Endometrium (tissue), 2 donors: ENCODE data around the gene TBKBP1.

Source experiments
- FAIRE-seq: peaks from 2 replicates; lab custom pipeline; 2012; peaks lifted over from hg19 to GRCh38; lab: Jason Lieb, UNC
- donor health status: control.
- donor health status: control.

The TBKBP1 gene

DNA sequence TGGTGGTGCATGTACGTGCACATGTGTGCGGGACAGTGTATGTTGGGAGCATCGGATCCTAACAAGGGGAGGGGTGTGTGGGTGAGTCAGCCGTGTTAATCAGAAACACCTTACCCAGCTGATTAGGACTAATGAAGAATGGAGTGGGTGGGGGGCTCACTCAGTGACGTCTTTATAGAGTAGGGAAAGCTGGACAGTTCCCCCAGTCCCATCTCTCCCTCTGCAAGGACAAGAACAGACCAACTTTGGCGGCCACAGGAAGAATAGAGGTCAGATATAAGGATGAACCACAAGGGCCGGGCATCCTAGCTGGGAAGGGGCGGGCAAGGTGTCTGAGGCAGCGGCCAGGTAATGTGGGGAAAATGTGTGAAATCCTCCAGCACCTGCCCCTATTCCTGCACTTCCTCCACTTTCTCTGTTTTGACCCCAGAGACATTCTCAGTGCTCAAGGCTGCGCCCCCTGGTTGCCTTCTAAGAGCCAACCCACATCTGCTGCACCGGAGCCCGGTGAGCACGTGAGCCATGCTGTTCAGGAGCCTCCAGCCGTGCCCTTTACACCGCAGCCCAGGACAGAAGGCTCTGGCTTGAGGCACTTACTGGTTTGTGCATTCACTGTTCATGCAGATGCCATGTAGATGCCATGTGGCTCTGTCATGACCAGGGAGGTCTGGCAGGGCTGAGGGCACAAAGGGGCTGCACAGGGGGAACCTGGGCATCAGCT is 20.2 kb downstream of the TBKBP1 start:
- FAIRE-seq, result no peak

DNA sequence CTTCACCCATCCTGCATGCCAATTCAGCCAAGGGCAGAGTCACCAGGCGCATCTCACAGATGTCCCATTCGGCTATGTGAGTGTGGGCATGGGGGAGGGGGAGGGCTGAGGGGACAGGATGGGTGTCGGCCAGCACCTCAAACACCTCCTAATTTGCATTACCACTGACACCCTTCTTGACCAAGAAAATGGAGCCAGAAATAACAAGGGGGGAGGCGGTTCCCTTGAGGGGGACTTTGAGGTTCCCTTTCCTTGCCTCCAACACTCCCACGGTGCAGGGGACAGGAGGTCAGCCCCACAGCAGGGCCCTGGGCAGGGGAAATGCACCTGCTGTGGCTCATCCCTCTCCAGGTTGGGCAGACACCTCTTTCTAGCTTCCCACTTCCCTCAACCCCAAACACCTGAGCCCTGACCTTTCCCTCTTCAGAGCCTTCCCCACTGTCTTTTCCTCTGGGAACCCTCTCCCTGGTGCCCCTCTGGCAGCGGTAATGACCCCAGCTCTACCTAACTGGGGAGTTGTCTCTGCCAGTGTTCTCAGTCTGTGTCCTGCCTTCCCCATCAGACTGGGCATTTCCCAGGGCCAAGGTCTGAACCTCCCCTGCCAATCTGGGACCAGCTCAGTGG is 20.9 kb downstream of the TBKBP1 start:
- FAIRE-seq, result no peak

DNA sequence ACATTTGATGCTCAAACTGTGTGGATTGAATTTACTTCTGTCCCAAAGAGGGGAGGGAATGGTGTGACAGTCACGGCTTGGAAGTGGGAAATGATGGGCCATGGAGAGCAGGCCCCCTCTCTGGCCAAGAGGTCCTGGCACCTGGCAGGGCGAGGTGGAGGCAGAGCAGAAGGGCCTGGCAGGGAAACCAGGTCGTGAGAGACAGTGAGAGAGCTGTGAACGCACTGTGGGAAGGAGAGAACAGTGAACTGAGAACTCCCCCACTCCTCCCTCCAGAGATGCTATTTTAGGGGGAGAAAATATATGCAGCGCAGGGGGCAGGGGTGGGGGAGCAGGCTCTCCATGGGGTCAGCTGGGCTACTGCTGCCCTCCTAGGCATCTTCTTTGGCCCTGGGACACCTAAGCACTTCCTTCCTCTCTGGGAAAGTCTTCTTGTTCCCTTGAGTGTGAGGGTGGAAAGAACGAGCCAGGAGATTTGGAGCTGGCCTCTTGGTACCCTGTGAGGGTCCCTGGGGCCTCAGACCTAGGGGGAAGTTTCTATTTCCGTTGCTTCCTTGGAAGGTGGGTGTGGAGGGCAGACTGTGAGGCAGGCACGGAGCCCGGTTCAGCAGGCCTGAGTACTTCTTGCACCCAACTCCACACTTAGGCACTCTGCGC is 21.8 kb downstream of the TBKBP1 start:
- FAIRE-seq, result no peak

DNA sequence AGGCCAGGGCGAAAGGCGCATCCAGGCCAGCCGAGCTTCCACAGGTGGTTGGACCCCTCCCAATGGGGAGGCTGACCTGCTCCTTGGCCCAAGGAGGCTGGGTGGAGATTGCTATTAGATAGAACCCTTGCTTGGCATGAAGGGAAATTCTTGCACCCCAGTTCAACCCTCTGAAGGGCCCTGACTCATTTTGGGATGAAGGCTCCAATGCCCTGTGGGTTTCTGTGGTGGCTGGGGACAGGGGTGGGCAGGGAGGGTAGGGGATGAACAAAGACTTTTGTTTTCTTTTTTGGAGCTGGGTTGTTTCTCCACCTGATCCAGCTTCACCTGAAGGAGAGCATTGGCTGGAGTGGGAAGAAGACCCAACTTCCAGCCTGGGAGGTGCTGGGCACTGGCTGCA is 22.4 kb downstream of the TBKBP1 start:
- no peak for FAIRE-seq

DNA sequence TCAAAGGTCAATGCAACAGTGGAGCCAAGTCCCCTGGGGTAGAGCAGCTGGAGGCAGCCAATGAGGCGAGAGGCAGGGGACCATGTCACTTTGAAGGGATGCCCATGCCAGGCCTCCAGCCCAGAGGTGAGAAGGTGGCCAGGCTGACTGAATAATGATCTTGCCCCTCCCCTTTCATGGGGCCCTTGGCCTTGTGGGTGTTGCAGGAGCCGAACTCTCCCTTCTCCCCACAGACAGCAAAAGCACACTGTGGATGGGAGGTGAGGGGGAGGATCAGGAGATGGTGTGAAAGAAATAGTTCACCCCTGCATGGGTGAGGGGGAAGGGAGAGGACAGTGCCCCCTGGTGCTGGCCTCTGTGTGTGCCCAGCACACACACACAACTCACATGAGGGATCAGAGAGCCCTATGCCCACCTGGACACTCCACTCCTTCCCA is 23.3 kb downstream of the TBKBP1 start:
- FAIRE-seq, result no peak

DNA sequence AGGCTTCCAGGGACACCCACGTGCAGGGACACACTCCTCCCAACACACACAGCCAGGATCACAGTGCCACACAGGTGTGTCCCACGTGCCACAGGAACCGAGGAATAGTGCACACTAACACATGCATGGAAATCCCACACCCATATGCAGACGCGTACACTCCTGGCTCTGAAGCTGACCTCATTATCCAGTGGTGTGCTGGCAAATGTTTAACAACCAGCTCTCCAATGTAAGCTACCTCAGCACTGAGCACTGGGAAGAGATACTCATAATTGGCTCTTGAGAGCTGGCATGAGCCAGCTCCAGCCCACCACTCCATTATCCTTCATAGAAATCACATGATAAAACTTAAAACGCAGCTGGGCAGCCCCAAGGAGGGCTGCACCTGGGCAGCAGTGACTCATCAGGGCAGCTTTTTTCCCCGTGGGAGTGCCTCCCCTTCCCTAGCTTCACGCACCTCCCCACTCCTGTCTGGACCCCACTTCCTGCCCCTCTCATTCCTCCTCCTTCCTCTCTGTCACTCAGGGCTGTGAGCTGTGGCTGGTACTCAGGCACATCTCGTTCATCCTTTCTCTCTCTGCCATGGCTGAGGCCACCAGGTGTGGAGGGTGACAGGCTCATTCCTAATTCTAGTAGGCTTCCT is 24.1 kb downstream of the TBKBP1 start:
- no peak for FAIRE-seq

DNA sequence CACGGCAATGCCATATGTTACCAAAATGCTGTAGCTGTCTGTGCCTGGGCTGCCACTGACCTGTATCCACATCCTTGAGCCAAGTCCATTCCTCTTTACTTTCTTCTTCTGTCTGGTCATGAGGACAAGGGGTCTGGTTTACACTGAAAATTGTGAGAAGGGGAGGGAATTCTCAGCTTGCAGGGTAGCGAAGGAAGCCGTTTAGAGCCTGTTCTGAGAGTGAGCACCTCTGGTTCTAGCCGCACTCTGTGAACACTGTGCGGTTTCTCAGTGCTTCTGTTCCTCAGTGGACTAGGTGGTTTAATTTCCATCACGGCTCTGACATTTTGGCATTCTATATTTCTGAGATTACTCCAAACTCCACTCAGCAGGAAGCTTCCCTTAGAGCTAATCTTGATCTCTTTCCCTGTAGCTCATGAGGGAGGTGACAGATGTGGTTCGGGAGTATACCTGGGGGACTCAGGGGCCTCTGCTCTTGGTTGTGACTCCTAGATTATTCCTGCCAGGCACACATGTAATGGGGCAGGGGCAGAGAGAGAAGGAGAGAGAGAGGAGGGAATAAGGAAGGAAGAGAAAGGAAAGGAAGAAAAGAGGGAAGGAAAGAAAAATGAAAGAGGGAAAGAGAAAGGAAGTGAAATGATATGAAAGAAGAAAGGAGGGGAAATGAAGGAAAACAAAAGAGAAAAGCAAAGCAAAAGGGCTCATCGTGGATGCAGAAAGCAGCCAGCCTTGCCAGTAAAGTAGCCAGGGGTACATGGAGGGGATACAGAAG is 24.9 kb downstream of the TBKBP1 start:
- no peak for FAIRE-seq

DNA sequence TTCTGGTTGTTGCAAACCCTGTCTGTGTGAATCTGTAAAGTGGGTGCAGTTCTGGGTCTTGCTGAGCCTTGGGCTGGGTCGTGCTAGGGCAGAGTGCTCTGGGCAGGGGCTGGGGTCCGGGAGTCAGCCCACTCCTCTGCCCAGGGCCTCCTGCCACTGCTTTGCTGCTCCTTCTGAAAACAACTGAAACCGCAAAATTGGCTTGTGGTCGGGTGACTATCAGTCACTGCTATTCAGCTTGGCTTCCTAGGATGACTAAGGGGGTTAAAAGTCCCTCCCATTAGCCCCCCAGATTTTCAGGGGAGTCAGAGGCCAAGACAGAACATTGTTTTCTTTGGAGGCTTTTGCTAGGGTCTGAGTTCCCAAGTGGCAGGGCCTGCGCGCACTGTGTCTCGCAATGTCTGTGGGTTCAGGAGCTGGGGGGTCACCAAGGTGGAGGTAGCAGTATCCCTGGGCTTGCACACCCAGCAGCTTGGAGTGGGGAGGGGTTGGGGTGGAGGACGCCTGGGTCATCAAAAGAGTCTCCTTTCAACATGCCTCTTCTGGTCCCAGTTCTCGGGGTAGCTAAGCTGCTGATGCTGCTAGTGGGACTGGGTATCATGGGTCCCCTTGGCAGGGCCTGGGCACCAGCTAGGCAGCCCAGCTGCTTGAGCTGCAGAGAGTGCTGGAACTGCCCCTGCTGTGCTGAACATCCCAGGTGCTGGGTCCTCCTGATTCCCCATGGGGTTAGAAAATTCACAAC is 25.6 kb downstream of the TBKBP1 start:
- no peak for FAIRE-seq

DNA sequence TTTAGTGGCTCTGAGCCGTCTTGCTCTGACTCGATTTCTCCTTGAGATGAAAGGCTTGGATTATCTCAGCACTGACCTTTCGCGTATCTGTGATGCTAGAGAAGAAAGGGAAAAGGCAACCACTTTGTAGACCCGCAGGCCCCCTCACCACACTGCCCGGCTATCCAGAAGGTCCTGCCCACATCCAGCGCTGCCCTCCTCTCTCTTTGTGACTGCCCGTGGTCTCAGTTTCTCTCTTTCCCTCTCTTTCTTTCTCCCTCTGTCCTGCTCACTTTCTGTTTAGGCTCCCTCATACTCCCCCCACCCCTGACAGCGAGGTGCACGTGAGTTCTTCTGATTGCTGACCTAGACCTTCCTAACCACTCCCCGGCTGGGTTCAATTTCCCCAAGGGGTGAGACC is 26.2 kb downstream of the TBKBP1 start:
- FAIRE-seq, result no peak

DNA sequence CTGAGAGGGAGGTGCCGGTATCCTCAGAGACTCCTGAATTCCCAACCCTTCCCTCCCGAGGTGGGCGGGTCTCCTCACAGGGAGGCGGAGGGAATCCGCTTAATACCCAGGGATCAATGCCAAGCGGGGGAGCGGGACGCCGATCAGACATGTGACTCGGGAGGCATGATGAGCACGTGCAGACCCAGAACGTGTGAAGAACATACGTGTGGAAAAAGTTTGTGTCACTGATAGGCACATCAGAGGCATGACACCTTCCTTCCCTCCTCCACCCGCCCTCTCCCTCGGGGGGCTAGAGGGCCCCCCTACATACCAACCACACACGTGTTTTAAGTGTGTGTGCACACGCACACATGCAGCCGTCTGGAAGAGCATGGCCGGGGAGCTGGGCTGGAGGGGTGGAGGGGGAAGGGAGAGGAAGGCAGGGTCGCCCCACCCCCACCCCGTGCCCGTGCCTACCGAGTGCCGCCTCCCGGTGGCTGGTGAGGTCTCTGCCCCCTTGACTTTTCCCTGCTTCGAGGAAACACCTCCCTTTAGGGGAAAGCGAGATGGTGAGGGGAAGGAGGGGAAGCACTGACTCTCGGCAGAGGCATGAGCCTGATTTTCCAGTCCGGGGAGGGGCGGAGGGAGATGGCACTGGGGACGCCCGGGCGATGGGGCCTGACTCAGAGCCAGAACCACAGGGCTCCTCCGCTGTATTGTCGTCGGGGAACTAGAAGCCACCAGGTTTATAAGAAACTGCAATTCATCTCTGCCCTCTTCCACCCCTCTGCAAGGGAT is 27.0 kb downstream of the TBKBP1 start:
- FAIRE-seq, result no peak

DNA sequence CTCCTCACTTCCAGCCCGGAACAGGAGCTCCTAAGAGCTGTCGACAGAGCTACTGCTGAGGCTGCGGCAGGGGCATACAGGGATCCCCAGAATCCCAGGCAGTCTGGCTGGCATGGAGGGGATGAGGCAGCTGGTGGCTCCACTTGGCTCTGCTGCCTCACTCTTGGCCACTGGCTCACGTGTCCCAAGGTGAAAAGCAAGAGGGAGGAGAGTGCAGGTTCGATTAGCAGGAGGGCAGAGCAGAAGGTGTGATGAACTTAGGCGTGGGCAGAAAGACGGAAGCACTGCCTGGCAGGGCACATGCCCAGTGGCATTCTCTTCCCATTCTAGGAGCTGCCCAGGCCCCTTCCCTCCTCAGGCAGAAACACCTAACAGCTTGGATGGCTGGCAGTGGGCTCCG is 27.8 kb downstream of the TBKBP1 start:
- no peak for FAIRE-seq

DNA sequence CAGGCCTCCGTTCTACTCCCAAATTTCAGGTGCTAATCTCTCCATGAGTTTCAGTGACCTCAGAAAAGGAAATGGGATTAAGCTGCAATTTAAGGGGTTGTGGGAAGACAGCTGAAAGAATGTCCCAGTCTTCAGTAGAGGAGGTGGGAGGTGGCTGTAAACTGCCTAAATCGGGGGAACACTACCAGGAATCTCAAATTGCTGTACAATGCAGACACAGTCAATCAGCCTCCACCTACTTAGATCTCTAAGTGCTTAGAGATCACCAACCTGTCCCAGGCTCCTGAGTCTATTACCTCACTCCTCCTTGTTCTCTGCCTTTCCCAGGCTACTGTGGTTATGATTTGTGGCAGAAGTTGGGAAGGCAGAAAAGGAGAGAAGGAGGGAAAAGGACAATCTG is 30.7 kb downstream of the TBKBP1 start:
- FAIRE-seq, result no peak

DNA sequence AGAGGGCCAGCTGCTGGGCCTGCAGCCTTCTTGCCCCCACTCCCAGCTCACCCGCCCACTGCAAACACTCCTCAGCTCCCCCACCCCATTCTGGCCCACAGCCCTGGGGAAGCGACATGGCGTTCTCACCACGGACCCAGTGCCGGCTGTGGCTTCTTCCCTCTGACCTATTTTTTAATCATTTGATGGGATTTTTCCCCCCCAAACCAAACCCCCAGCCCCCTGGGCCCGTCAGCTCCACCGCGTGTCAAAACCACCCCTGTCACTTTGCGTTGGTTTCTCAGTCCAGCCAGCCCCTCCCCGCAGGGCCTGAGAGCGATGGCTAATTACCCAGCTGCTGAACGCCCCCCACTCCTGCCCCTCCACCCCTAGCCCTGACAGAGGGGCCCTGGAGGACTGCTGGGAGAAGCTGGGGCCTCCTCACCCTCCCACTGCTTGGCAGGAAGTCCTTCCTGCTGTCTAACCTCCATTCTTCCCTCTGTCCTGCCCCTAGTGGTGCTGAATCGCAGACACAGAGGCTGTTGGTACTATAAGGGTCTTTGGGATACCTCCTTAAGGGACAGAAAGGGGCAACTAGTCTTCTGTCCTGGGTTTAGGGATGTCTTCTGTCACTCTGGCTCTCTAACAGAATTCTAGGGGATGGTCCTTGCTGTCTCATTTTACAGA is 31.6 kb downstream of the TBKBP1 start:
- no peak for FAIRE-seq

DNA sequence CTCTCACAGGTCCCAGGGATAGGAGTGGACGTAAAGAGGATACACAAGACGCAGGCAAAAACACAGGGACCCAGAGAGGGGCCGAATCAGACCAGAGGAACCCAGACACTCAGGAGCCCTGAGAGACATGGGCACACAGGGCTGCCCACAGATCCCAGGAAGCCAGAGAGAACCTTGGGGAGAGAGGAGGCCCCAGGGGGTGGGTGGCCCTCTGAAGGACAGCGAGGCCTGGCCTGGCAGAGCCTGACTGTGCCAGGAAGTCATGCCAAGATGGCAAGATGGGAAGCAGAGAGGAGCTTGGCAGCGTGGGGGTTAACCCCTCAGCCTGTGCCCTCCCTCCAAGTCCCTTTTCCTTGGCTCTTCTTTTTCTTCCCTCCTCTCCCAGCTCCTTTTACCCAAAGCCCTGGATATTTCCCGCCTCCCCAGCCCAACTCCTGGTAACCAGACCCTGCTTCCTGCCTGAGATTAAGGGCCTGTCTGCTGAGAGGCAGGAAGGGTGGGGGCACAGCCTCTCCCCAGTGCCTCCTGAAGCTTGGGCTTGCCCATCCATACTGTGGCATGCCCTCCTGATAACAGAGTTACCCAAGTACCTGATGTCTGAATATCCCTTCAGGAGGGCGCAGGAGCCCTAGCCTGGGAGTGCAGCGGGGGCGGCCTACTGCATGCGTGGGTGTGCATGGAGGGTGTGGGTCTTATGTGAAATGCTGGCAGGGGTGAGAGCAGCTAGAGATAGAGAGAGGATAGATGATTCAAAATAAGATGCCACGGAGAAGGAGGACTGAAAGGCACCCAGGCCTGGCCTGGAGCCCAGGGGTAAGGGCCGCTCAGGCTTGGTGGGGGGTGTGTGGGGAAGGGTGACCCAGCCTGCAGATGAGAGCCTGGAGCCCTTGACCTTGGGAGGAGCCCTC is 33.1 kb downstream of the TBKBP1 start:
- FAIRE-seq, result no peak

DNA sequence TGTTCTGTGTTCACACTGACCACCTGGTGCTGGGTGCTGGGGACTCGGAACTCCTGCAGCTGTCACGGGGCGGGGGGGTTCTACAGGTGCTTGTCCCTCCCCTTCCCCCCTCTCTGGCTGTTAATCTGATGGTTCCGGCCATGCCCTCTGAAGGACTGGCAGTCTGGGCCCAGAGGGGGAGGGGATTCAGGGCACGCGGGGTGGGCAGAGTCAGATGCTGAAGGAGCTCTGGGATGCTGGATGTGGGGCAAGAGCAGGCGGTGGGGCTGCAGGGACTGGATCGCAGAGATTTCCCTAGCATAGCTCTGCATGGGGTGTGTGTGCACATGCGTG is 33.7 kb downstream of the TBKBP1 start:
- no peak for FAIRE-seq

DNA sequence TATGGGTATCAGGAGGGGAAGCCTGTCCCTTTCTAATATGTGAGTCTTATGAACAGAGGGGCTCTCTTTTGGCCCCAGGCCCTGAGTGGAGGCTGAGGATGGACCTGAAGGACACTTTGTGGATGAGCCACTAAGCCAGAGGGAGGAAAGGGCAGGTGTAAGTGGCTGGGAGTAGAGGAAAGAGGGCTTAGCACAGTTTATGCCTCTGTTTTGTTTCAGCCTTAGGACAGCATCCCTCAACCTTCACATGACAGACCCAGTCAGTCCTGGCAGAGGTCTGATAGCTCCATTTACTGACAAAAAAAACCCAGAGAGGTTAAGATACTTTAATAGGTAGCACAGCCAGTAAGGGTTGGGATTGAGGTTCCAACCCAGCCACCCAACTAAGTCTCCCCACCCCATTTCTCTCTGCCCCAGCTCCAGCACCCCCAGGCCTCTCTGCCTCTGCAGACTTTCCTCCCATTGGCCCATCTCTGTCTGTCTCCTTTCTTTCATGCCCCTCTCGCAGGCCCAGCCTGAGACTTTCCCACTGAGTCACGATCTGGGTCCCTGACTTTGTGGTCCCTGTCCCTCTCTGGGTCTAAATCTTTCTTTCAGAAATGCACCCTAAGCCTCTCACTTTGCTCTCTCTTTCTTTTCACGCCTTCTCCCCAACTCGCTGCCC is 34.4 kb downstream of the TBKBP1 start:
- FAIRE-seq, result no peak

DNA sequence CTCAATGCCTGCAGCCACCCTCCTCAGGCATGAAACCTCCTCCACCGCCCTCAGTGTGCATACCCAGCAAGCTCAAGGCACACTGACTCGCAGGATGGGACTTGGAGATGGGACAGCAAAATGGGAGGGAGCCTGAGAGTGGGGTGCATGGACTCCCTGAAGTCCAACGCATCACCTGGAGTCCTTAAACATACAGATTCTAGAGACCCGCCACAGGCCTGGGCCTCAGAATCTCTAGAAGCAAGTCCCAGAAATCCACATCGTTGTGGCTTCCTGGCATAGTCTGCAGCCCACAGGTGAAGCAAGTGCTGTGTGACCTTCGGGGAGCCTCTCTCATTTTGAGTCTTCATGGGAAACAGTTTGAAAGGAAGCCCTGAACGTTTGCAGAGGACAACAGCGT is 35.5 kb downstream of the TBKBP1 start:
- FAIRE-seq, result no peak

DNA sequence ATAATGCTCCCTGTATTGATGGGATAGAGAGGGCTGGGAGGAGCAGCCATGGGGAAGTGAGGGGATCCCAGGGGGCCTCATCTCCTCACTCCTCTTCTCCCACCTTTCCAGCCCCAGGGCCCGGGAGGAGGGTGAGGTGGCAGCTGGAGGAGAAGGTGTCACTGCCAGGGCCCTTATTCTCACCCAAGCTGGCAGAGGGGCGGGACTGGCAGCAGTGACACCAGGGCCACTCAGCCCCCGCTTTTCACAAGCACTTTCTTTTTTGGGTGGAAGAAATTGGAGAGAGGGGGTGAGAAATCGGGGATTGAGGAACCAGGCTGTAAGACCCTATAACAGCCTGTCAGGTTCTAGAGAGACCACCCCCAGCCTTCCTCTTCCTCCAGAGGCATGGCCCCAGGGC is 36.7 kb downstream of the TBKBP1 start:
- no peak for FAIRE-seq

DNA sequence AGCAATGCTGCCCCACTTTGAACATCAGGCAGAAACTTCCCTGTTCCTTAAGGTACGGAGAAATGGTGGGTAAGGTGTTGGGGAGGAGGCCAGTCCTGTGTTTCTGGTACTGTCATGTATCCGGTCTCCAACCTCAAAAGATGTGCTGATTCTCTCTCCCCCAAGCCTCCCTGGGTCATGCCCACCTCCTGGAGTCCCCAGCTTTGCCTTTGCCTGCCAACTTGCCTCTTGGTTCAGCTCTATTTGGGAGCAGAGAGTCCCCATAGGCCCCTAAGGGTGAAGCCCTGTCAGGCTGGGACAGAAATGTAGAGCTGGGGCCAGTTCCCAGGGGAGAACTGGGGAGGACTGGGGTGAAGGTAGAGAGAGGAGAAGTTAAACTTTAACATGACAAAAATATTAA is 37.4 kb downstream of the TBKBP1 start:
- FAIRE-seq, result no peak
